Activated CD4-positive, alpha-beta T cell treated with anti-CD3 and anti-CD28 coated beads, Interleukin-2, amount 10 ng/mL, durations not matched to agents 7 days and 5 days (primary cell): Measurements from ENCODE around the gene MYO1E. TPM values are rescaled to one million over a fixed set of nuclear protein-coding genes. Genes with fewer than 3 reads are reported as not detected.

Experiments
- CTCF ChIA-PET: fragments of 350-600 bp; sonication (Branson Sonifier 250); formaldehyde crosslinking; loops from one replicate; lab custom pipeline; 2021; ENCODE audit warnings: antibody characterized with exemption; lab: Charles Lee
- POLR2A ChIA-PET: fragments of 350-600 bp; sonication (Branson Sonifier 250); formaldehyde crosslinking; loops from one replicate; lab custom pipeline; 2021; ENCODE audit warnings: antibody characterized with exemption; lab: Charles Lee
- DNase-seq: peaks from one replicate; pipeline ENCODE4 v3.0.0-alpha.2; 2020
- H3K27ac Mint-ChIP-seq: one replicate; pipeline ENCODE4 v1.8.0; 2021; ENCODE audit warnings: mild to moderate bottlenecking, moderate library complexity, mixed read lengths
- H3K27me3 Mint-ChIP-seq: one replicate; pipeline ENCODE4 v1.8.0; 2021; ENCODE audit warnings: mixed read lengths
- H3K36me3 Mint-ChIP-seq: one replicate; pipeline ENCODE4 v1.8.0; 2021; ENCODE audit warnings: low read depth, mixed read lengths
- H3K4me1 Mint-ChIP-seq: one replicate; pipeline ENCODE4 v1.8.0; 2021; ENCODE audit warnings: mixed read lengths
- H3K4me3 Mint-ChIP-seq: one replicate; pipeline ENCODE4 v1.8.0; 2021; ENCODE audit warnings: mild to moderate bottlenecking, moderate library complexity, mixed read lengths
- H3K9me3 Mint-ChIP-seq: one replicate; pipeline ENCODE4 v1.8.0; 2021; ENCODE audit warnings: mixed read lengths
- total RNA-seq, 2 experiments: library from RNA; stranded (reverse); gene quantifications; one replicate each; pipeline ENCODE4 v1.2.3, GENCODE V29; 2021

Gene MYO1E
- total RNA-seq, 2 experiments from 2014 or later = 12.9 to 14.0 TPM

GRCh38 chr15:59218710-59219109 lies 154.0 kb downstream of the MYO1E start:
- POLR2A ChIA-PET = no interaction called here
- CTCF ChIA-PET = interaction anchor here (0.8 kb wide), 1 partner anchor 165 kb away, joined by 4 read pairs; no protein-coding TSS in a partner anchor
- H3K4me3 Mint-ChIP-seq = no peak overlapping the region
- peaks cover 9% of the 10 kb centered on the region for H3K27me3 Mint-ChIP-seq
- H3K36me3 Mint-ChIP-seq = no peaks in the 10 kb centered on the region
- no peaks in the 10 kb centered on the region for H3K9me3 Mint-ChIP-seq
- no peaks in the 10 kb centered on the region for H3K4me1 Mint-ChIP-seq
- DNase-seq = no peak
- H3K27ac Mint-ChIP-seq = no peak overlapping the region

- no peak overlapping the region for H3K4me3 Mint-ChIP-seq
- DNase-seq = no peak
- H3K9me3 Mint-ChIP-seq = no peaks in the 10 kb centered on the region
- H3K36me3 Mint-ChIP-seq = no peaks in the 10 kb centered on the region
- ChIA-PET CTCF (interaction anchor here (0.8 kb wide), 1 partner anchor 166 kb away, joined by 4 read pairs; no protein-coding TSS in a partner anchor), POLR2A (no interaction called here)
- H3K27me3 Mint-ChIP-seq = peaks cover 9% of the 10 kb centered on the region
- no peaks in the 10 kb centered on the region for H3K4me1 Mint-ChIP-seq
- H3K27ac Mint-ChIP-seq = no peak overlapping the region
Observed at GRCh38 chr15:59217876-59218498, 154.7 kb downstream of the MYO1E start.

GRCh38 chr15:59216911-59217310 lies 155.8 kb downstream of the MYO1E start:
- H3K4me3 Mint-ChIP-seq = no peak overlapping the region
- no peak for DNase-seq
- H3K4me1 Mint-ChIP-seq = no peaks in the 10 kb centered on the region
- no peaks in the 10 kb centered on the region for H3K36me3 Mint-ChIP-seq
- ChIA-PET CTCF (interaction anchor here (0.6 to 1.5 kb wide), 3 partner anchors 11 to 239 kb away, joined by 4 to 5 read pairs (median 5); partner anchors contain the start of gene LDHAL6B), POLR2A (no interaction called here)
- peaks cover 9% of the 10 kb centered on the region for H3K27me3 Mint-ChIP-seq
- H3K9me3 Mint-ChIP-seq = no peaks in the 10 kb centered on the region
- H3K27ac Mint-ChIP-seq = no peak overlapping the region

- Mint-ChIP-seq H3K9me3 (no peaks in the 10 kb centered on the region), H3K4me3 (no peak overlapping the region), H3K27ac (no peak overlapping the region), H3K27me3 (peaks cover 6% of the 10 kb centered on the region), H3K4me1 (no peaks in the 10 kb centered on the region), H3K36me3 (no peaks in the 10 kb centered on the region)
- ChIA-PET POLR2A (no interaction called here), CTCF (interaction anchor here (0.6 kb wide), 1 partner anchor 16 kb away, joined by 3 read pairs; no protein-coding TSS in a partner anchor)
- DNase-seq = no peak
Observed at GRCh38 chr15:59210186-59210585, 162.5 kb downstream of the MYO1E start.

- H3K27me3 Mint-ChIP-seq = no peaks in the 10 kb centered on the region
- no peaks in the 10 kb centered on the region for H3K36me3 Mint-ChIP-seq
- CTCF ChIA-PET = no interaction called here
- H3K9me3 Mint-ChIP-seq = no peaks in the 10 kb centered on the region
- no peak for DNase-seq
- H3K27ac Mint-ChIP-seq = no peak overlapping the region
- POLR2A ChIA-PET = no interaction called here
- H3K4me1 Mint-ChIP-seq = no peaks in the 10 kb centered on the region
- no peak overlapping the region for H3K4me3 Mint-ChIP-seq
Observed at GRCh38 chr15:59208613-59209249, 163.9 kb downstream of the MYO1E start.

DNA sequence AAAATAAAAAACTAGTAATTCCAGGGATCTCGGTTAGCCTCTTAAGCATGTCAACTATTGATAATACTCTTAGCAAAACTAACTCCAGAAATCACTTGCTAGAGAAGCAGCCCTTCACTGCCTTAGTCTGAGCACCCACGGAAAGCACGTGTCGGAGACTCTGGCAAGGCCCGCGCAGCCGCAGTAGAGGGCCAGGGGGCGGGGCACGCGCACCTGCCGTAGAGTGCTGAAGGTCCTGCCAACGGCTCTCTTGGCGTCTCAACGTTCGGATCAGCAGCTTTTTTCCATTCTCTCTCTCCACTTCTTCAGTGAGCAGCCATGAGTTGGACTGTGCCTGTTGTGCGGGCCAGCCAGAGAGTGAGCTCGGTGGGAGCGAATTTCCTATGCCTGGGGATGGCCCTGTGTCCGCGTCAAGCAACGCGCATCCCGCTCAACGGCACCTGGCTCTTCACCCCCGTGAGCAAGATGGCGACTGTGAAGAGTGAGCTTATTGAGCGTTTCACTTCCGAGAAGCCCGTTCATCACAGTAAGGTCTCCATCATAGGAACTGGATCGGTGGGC lies 166.0 kb downstream of the MYO1E start, which contains the start of gene LDHAL6B:
Gene LDHAL6B (plus strand): TSS at position 221 of the 561 bp plus-strand sequence. CDS start 98 bp downstream, at position 319.
- H3K4me3 Mint-ChIP-seq = no peak within 1 kb of the TSS
- H3K36me3 Mint-ChIP-seq = no peaks in the 10 kb centered on the region
- CTCF ChIA-PET = interaction anchor here (1.8 kb wide), 1 partner anchor 10 kb away, joined by 5 read pairs; no protein-coding TSS in a partner anchor
- POLR2A ChIA-PET = no interaction called here
- no peaks in the 10 kb centered on the region for H3K27me3 Mint-ChIP-seq
- no peak within 1 kb of the TSS for H3K27ac Mint-ChIP-seq
- H3K4me1 Mint-ChIP-seq = no peaks in the 10 kb centered on the region
- DNase-seq = no peak
- no peaks in the 10 kb centered on the region for H3K9me3 Mint-ChIP-seq

- Mint-ChIP-seq H3K27me3 (no peaks in the 10 kb centered on the region), H3K9me3 (no peaks in the 10 kb centered on the region), H3K4me3 (no peak overlapping the region), H3K36me3 (no peaks in the 10 kb centered on the region), H3K4me1 (no peaks in the 10 kb centered on the region), H3K27ac (no peak overlapping the region)
- CTCF ChIA-PET = interaction anchor here (1.8 kb wide), 1 partner anchor 11 kb away, joined by 5 read pairs; no protein-coding TSS in a partner anchor
- no peak for DNase-seq
- POLR2A ChIA-PET = no interaction called here
Observed at GRCh38 chr15:59205839-59206622, 166.6 kb downstream of the MYO1E start.

DNA sequence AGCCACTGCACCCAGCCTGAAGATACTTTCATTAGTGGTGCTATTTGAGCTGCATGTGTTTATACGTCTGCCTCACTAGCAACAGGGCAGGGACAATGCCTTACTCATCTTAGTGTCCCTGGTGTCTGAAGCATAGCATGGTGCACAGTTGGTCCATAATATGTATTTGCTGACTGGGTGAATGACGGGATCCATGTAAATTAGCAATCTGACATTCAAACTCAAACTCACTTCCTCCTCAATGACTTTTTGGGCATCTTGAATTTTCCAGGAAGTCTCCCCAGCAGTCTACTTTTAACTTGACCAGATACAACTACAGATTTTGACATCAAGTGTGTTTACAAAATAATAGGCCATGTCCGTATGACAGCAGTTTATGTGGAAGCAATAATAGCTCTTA lies 169.0 kb downstream of the MYO1E start:
- CTCF ChIA-PET = interaction anchor here (1.5 kb wide), 1 partner anchor 26 kb away, joined by 3 read pairs; no protein-coding TSS in a partner anchor
- Mint-ChIP-seq H3K9me3 (no peaks in the 10 kb centered on the region), H3K4me3 (no peak overlapping the region), H3K4me1 (no peaks in the 10 kb centered on the region), H3K36me3 (no peaks in the 10 kb centered on the region), H3K27ac (no peak overlapping the region), H3K27me3 (no peaks in the 10 kb centered on the region)
- DNase-seq = no peak
- POLR2A ChIA-PET = no interaction called here

- no peaks in the 10 kb centered on the region for H3K36me3 Mint-ChIP-seq
Observed at GRCh38 chr15:59203008-59203407, 169.7 kb downstream of the MYO1E start.

DNA sequence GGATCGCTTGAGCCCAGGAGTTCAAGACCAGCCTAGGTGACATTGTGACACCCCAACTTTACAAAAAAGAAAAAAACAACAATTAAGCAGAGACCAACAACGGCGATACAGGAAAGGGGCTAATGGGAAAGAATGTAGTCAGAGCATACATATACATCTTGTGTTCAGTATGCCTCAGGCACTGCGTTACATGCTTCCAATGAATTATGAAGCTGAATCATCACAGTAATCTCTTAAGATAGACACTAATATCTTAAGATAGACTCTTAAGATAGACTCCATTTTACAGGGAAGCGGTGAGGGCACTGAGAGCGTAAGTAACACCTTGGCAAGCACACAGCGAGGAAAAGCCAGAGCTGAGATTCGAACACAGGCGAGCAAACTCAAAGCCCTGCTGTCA lies 172.1 kb downstream of the MYO1E start:
- H3K36me3 Mint-ChIP-seq = no peaks in the 10 kb centered on the region
- CTCF ChIA-PET = interaction anchor here (1.2 kb wide), 1 partner anchor 16 kb away, joined by 4 read pairs; no protein-coding TSS in a partner anchor
- no peak for DNase-seq
- H3K4me3 Mint-ChIP-seq = no peak overlapping the region
- no peak overlapping the region for H3K27ac Mint-ChIP-seq
- POLR2A ChIA-PET = interaction anchor here (0.6 kb wide), 1 partner anchor 299 kb away, joined by 5 read pairs; no protein-coding TSS in a partner anchor
- no peaks in the 10 kb centered on the region for H3K9me3 Mint-ChIP-seq
- no peaks in the 10 kb centered on the region for H3K4me1 Mint-ChIP-seq
- no peaks in the 10 kb centered on the region for H3K27me3 Mint-ChIP-seq

More at GRCh38 chr15:59203008-59203407, 169.7 kb downstream of the MYO1E start:
- Mint-ChIP-seq H3K9me3 (no peaks in the 10 kb centered on the region), H3K27ac (no peak overlapping the region), H3K27me3 (no peaks in the 10 kb centered on the region), H3K4me3 (no peak overlapping the region), H3K4me1 (no peaks in the 10 kb centered on the region)
- POLR2A ChIA-PET = no interaction called here
- CTCF ChIA-PET = no interaction called here
- no peak for DNase-seq

- H3K4me1 Mint-ChIP-seq = peaks cover 3% of the 10 kb centered on the region
- H3K4me3 Mint-ChIP-seq = no peak overlapping the region
- H3K27me3 Mint-ChIP-seq = no peaks in the 10 kb centered on the region
- DNase-seq = no peak
- H3K27ac Mint-ChIP-seq = no peak overlapping the region
- ChIA-PET POLR2A (no interaction called here), CTCF (no interaction called here)
- H3K9me3 Mint-ChIP-seq = no peaks in the 10 kb centered on the region
- no peaks in the 10 kb centered on the region for H3K36me3 Mint-ChIP-seq
Observed at GRCh38 chr15:59199626-59200465, 172.8 kb downstream of the MYO1E start.

DNA sequence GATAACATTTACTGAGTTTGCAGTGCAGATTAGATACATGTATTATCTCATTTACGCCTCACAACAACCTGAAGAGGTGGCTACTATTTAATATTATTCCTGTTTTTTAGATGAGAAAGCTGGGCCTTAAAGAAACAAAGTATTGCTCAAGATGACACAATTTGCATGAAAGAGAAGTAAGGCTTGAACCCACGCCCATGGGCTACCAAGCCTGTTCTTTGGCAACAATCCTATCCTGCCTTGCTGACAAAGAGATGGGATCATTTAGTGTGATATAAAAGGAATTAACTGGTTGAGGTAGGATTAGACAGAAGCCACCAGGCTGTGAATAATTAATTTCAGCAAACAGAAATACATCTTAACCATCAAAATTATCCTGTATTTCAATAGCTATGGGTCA lies 175.2 kb downstream of the MYO1E start:
- ChIA-PET POLR2A (no interaction called here), CTCF (no interaction called here)
- Mint-ChIP-seq H3K27ac (no peak overlapping the region), H3K27me3 (peaks cover 3% of the 10 kb centered on the region), H3K4me3 (no peak overlapping the region), H3K9me3 (no peaks in the 10 kb centered on the region), H3K36me3 (no peaks in the 10 kb centered on the region), H3K4me1 (peaks cover 6% of the 10 kb centered on the region)
- DNase-seq = no peak
